Measurements from ENCODE around the gene BLTP3B. TPM values are rescaled to one million over a fixed set of nuclear protein-coding genes. Genes with fewer than 3 reads are reported as not detected.

The BLTP3B gene, protein sequence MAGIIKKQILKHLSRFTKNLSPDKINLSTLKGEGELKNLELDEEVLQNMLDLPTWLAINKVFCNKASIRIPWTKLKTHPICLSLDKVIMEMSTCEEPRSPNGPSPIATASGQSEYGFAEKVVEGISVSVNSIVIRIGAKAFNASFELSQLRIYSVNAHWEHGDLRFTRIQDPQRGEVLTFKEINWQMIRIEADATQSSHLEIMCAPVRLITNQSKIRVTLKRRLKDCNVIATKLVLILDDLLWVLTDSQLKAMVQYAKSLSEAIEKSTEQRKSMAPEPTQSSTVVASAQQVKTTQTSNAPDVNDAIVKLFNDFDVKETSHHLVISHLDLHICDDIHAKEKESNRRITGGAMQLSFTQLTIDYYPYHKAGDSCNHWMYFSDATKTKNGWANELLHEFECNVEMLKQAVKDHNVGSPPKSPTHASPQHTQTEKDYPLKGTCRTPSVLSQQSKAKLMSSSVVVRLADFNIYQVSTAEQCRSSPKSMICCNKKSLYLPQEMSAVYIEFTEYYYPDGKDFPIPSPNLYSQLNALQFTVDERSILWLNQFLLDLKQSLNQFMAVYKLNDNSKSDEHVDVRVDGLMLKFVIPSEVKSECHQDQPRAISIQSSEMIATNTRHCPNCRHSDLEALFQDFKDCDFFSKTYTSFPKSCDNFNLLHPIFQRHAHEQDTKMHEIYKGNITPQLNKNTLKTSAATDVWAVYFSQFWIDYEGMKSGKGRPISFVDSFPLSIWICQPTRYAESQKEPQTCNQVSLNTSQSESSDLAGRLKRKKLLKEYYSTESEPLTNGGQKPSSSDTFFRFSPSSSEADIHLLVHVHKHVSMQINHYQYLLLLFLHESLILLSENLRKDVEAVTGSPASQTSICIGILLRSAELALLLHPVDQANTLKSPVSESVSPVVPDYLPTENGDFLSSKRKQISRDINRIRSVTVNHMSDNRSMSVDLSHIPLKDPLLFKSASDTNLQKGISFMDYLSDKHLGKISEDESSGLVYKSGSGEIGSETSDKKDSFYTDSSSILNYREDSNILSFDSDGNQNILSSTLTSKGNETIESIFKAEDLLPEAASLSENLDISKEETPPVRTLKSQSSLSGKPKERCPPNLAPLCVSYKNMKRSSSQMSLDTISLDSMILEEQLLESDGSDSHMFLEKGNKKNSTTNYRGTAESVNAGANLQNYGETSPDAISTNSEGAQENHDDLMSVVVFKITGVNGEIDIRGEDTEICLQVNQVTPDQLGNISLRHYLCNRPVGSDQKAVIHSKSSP (N-terminal part only)
- 10.5 to 13.1 TPM (median 12.1 TPM) in 5 replicates for total RNA-seq (2022; extraction: Qiagen RNA extraction; ENCODE audit: low read depth)

DNA sequence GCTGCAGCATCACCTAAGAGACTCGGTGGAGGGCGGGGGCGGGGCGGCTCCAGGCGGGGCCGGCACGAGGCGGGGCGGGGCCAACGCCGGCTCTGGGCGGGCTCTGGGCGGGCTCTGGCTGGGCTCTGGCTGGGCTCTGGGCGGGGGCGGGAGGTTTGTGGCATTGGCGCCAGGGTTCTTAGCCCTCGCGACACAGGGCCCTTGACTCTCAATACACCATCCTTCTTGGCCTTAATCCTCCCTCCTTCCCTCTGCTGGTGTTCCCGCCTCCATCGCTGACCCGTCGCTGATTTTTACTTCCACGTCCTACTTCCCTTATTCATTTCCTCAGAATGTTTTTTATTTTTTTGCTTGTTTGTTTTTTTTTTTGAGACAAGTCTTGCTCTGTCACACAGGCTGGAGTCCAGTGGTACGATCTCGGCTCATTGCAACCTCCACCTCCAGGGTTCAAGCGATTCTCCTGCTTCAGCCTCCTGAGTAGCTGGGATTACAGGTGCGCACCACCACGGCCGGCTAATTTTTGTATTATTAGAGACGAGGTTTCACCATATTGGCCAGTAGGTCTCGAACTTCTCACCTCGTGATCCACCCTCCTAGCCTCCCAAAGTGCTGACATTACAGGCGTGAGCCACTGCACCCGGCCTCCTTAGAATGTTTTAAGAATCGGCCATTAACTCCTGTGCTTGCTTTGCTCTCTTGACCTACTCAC is at the start of gene BLTP3B:
TSS of gene BLTP3B (minus strand) at position 24 of the 709 bp plus-strand sequence. CDS start 239 bp downstream, outside the sequence.

Other genes starting within 250 kb of the BLTP3B start
- 0.24 to 0.63 TPM (median 0.47 TPM) in 5 replicates for gene ANKS1B, start 157.9 kb downstream of the BLTP3B start, total RNA-seq (2022; extraction: Qiagen RNA extraction; ENCODE audit: low read depth)
- gene ACTR6, start 57.9 kb upstream of the BLTP3B start, total RNA-seq (2022; extraction: Qiagen RNA extraction; ENCODE audit: low read depth): 18.8 to 37.3 TPM (median 26.6 TPM) in 5 replicates
- gene DEPDC4, start 124.2 kb upstream of the BLTP3B start, total RNA-seq (2022; extraction: Qiagen RNA extraction; ENCODE audit: low read depth): 1.3 to 2.2 TPM (median 1.5 TPM) in 5 replicates
- 16.7 to 22.6 TPM (median 20.4 TPM) in 5 replicates for gene SCYL2, start 124.3 kb upstream of the BLTP3B start, total RNA-seq (2022; extraction: Qiagen RNA extraction; ENCODE audit: low read depth)
- not detected in 5 replicates for gene SLC17A8, start 214.2 kb upstream of the BLTP3B start, total RNA-seq (2022; extraction: Qiagen RNA extraction; ENCODE audit: low read depth)

Measured in A549 treated with CpdA at 1 μM for 4 hours (cell line).